ENCODE data around the gene CSRP1. TPM values are rescaled to one million over a fixed set of nuclear protein-coding genes. Genes with fewer than 3 reads are reported as not detected.

The CSRP1 gene
- total RNA-seq (2014; rRNA removed; shearing (Covaris generic)) (46.4 and 52.8 TPM in 2 replicates), total RNA-seq (2022) (72.2 and 89.8 TPM in 2 replicates), Bru-seq, nascent RNA (percentile 70 among the genes with signal in this experiment), BruChase-seq, experiment 1, labeled RNA remaining after a 6-hour chase (percentile 75 among the genes with signal in this experiment), BruChase-seq, experiment 2, labeled RNA remaining after a 2-hour chase (percentile 71 among the genes with signal in this experiment)
- long read RNA-seq, full-length matches to known transcripts: 59 of 69 reads
- long read RNA-seq, partial matches to known transcripts: 1 of 69 reads
- long read RNA-seq, other reads (novel, unspliced or antisense): 9 of 69 reads

GRCh38 chr1:201506557-201507359, at the start of gene CSRP1:
CSRP1 (minus strand) TSS chr1:201507123; CDS start chr1:201496303, 10,820 bp downstream.
- H2AFZ ChIP-seq (ENCODE audit: low read length): peak within 1 kb of the TSS; percentile 76
- intact Hi-C loops (cut with micrococcal nuclease; ENCODE audit: unreplicated experiment): loop anchor here (5.0 kb wide), 1 partner anchor 484 kb away; the partner anchor contains the start of gene KIF21B
- peak; percentile 87 for DNase-seq (ENCODE audit: low spot score)
- H3K4me2 ChIP-seq (ENCODE audit: low read length): peak within 1 kb of the TSS; percentile 79
- POLR2A ChIA-PET: interaction anchor here (0.7 to 1.3 kb wide), 4 partner anchors 17 to 1904 kb away, joined by 3 read pairs; partner anchors contain the start of gene DDX59
- H3K9me2 ChIP-seq (ENCODE audit: insufficient read depth, low read length): no peaks in the 10 kb centered on the region
- H3K36me3 ChIP-seq (ENCODE audit: insufficient read depth, low read length): no peaks in the 10 kb centered on the region
- peak within 1 kb of the TSS; percentile 59 for H3K27ac ChIP-seq (ENCODE audit: low read depth, low read length, poor library complexity, severe bottlenecking)
- H3K9me3 ChIP-seq (ENCODE audit: low read length): no peaks in the 10 kb centered on the region
- H4K20me1 ChIP-seq (ENCODE audit: insufficient read depth, low read length): no peaks in the 10 kb centered on the region
- TF ChIP-seq CTCF (conservative IDR thresholded peaks at IDR 0.05; ENCODE audit: low read length) (peak; percentile 40; the same call in 1 of the 2 replicates), EZH2phosphoT487 (IDR thresholded peaks at IDR 0.05; ENCODE audit: borderline replicate concordance, low read depth, low read length) (no peak)
- H3K4me3 ChIP-seq (ENCODE audit: low read depth, low read length, poor library complexity, severe bottlenecking): peak within 1 kb of the TSS; percentile 80
- peaks cover 95% of the 10 kb centered on the region for H3K4me1 ChIP-seq (ENCODE audit: insufficient read depth, low read length, poor library complexity, severe bottlenecking)
- peaks cover 33% of the 10 kb centered on the region; the same call in 1 of the 2 replicates for H3K79me2 ChIP-seq (ENCODE audit: insufficient read depth, low read depth, low read length)
- no TSS peak for BruUV-seq (replicated peaks)
- CTCF ChIA-PET (ENCODE audit: unreplicated experiment): interaction anchor here (0.6 to 2.3 kb wide), 3 partner anchors 25 to 336 kb away, joined by 3 to 12 read pairs (median 4); no protein-coding TSS in a partner anchor

- Histone ChIP-seq H3K27ac (ENCODE audit: low read depth, low read length, poor library complexity, severe bottlenecking) (no peak overlapping the region), H3K4me1 (ENCODE audit: insufficient read depth, low read length, poor library complexity, severe bottlenecking) (no peaks in the 10 kb centered on the region), H4K20me1 (ENCODE audit: insufficient read depth, low read length) (no peaks in the 10 kb centered on the region), H3K79me2 (ENCODE audit: insufficient read depth, low read depth, low read length) (no peaks in the 10 kb centered on the region), H3K36me3 (ENCODE audit: insufficient read depth, low read length) (no peaks in the 10 kb centered on the region), H3K9me3 (ENCODE audit: low read length) (no peaks in the 10 kb centered on the region), H3K4me3 (ENCODE audit: low read depth, low read length, poor library complexity, severe bottlenecking) (no peak overlapping the region), H3K9me2 (ENCODE audit: insufficient read depth, low read length) (no peaks in the 10 kb centered on the region), H2AFZ (ENCODE audit: low read length) (no peak overlapping the region), H3K4me2 (ENCODE audit: low read length) (no peak overlapping the region)
- TF ChIP-seq EZH2phosphoT487 (IDR thresholded peaks at IDR 0.05; ENCODE audit: borderline replicate concordance, low read depth, low read length) (no peak), CTCF (conservative IDR thresholded peaks at IDR 0.05; ENCODE audit: low read length) (no peak)
- BruUV-seq (replicated peaks): no TSS peak
- intact Hi-C loops (cut with micrococcal nuclease; ENCODE audit: unreplicated experiment): no loop called here
- POLR2A ChIA-PET: no interaction called here
- CTCF ChIA-PET (ENCODE audit: unreplicated experiment): interaction anchor here (0.6 kb wide), 1 partner anchor 74 kb away, joined by 5 read pairs; no protein-coding TSS in a partner anchor
- DNase-seq (ENCODE audit: low spot score): no peak
Measured at GRCh38 chr1:201555593-201555945, 48.6 kb upstream of the CSRP1 start.
